PC-3 (cell line): Measurements from ENCODE around the gene RAB11A.

Experiments used
- CTCF ChIP-seq: fragments of 300-600 bp; sonication (generic); conservative IDR thresholded peaks from 2 replicates; pipeline ENCODE4 v1.5.1; 2017; ENCODE audit warnings: antibody characterized with exemption, low read depth, mild to moderate bottlenecking, low read length
- EZH2phosphoT487 ChIP-seq: fragments of 300-600 bp; sonication (generic); IDR thresholded peaks from 2 replicates; pipeline ENCODE4 v1.6.1; 2018; ENCODE audit warnings: mild to moderate bottlenecking, antibody characterized with exemption, low read length, borderline replicate concordance

DNA sequence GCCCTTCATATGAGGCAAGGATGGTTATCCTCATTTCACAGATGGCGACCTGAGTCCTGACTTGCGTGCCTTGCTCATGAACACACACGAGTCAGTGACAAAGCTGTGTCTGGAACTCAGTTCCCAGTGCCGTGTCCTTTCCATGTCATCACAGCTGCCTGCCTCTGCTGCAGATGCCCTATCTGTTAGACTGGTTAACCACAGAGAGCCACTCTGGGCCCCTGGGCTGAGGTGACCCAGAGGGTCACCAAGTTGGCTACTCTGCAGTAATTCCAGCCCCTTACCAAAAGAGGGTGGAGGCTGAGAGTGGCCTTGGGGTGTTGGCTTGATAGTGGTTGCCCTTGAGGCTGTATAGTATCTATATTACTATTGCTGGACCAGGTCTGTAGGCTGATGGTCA is 41.0 kb downstream of the RAB11A start:
- no peak for TF ChIP-seq EZH2phosphoT487
- no peak for TF ChIP-seq CTCF
